ENCODE measurements around the gene TTYH2. TPM values are rescaled to one million over a fixed set of nuclear protein-coding genes. Genes with fewer than 3 reads are reported as not detected.
"Not testable (repeated sequence)": the region's sequence is repeated elsewhere in the genome, so short reads cannot be mapped to it uniquely, and the experiment has no call there.

The TTYH2 gene
- total RNA-seq, 1 donor from 2014 or later: 16.8 TPM

GRCh38 chr17:74182041-74182723 is 31.2 kb upstream of the TTYH2 start:
- TF ChIP-seq CTCF (IDR thresholded peaks at IDR 0.05; ENCODE audit: unreplicated experiment): no peak
- DNase-seq (ENCODE audit: low spot score in 2 of 2, unreplicated experiment in 2 of 2): no peak
- H3K4me1 Mint-ChIP-seq: peaks cover 3% of the 10 kb centered on the region
- no peaks in the 10 kb centered on the region for H3K36me3 Mint-ChIP-seq
- no peak overlapping the region for H3K27ac Mint-ChIP-seq
- H3K27me3 Mint-ChIP-seq (ENCODE audit: low read depth): peaks cover 61% of the 10 kb centered on the region
- H3K4me3 Mint-ChIP-seq: no peak overlapping the region
- no peaks in the 10 kb centered on the region for H3K9me3 Mint-ChIP-seq

GRCh38 chr17:74183411-74183810 is 30.0 kb upstream of the TTYH2 start:
- H3K9me3 Mint-ChIP-seq: no peaks in the 10 kb centered on the region
- no peaks in the 10 kb centered on the region for H3K36me3 Mint-ChIP-seq
- no peak for DNase-seq (ENCODE audit: low spot score in 2 of 2, unreplicated experiment in 2 of 2)
- no peak for TF ChIP-seq CTCF (IDR thresholded peaks at IDR 0.05; ENCODE audit: unreplicated experiment)
- no peak overlapping the region for H3K27ac Mint-ChIP-seq
- peaks cover 3% of the 10 kb centered on the region for H3K4me1 Mint-ChIP-seq
- no peak overlapping the region for H3K4me3 Mint-ChIP-seq
- H3K27me3 Mint-ChIP-seq (ENCODE audit: low read depth): peaks cover 61% of the 10 kb centered on the region

GRCh38 chr17:74185571-74186185 is 27.7 kb upstream of the TTYH2 start:
- no peak overlapping the region for H3K27ac Mint-ChIP-seq
- H3K27me3 Mint-ChIP-seq (ENCODE audit: low read depth): peaks cover 44% of the 10 kb centered on the region
- H3K4me1 Mint-ChIP-seq: peaks cover 3% of the 10 kb centered on the region
- no peaks in the 10 kb centered on the region for H3K36me3 Mint-ChIP-seq
- DNase-seq (ENCODE audit: low spot score in 2 of 2, unreplicated experiment in 2 of 2): no peak
- no peaks in the 10 kb centered on the region for H3K9me3 Mint-ChIP-seq
- no peak for TF ChIP-seq CTCF (IDR thresholded peaks at IDR 0.05; ENCODE audit: unreplicated experiment)
- H3K4me3 Mint-ChIP-seq: no peak overlapping the region

- DNase-seq (ENCODE audit: low spot score in 2 of 2, unreplicated experiment in 2 of 2): no peak
- H3K9me3 Mint-ChIP-seq: no peaks in the 10 kb centered on the region
- peaks cover 42% of the 10 kb centered on the region for H3K27me3 Mint-ChIP-seq (ENCODE audit: low read depth)
- H3K27ac Mint-ChIP-seq: no peak overlapping the region
- TF ChIP-seq CTCF (IDR thresholded peaks at IDR 0.05; ENCODE audit: unreplicated experiment): no peak
- peaks cover 3% of the 10 kb centered on the region for H3K4me1 Mint-ChIP-seq
- H3K36me3 Mint-ChIP-seq: no peaks in the 10 kb centered on the region
- H3K4me3 Mint-ChIP-seq: no peak overlapping the region
Observed at GRCh38 chr17:74186498-74186897, 26.9 kb upstream of the TTYH2 start.

GRCh38 chr17:74187761-74188160 is 25.6 kb upstream of the TTYH2 start:
- H3K4me3 Mint-ChIP-seq: no peak overlapping the region
- H3K27ac Mint-ChIP-seq: no peak overlapping the region
- TF ChIP-seq CTCF (IDR thresholded peaks at IDR 0.05; ENCODE audit: unreplicated experiment): no peak
- H3K9me3 Mint-ChIP-seq: no peaks in the 10 kb centered on the region
- H3K27me3 Mint-ChIP-seq (ENCODE audit: low read depth): peaks cover 43% of the 10 kb centered on the region
- no peaks in the 10 kb centered on the region for H3K36me3 Mint-ChIP-seq
- no peak for DNase-seq (ENCODE audit: low spot score in 2 of 2, unreplicated experiment in 2 of 2)
- H3K4me1 Mint-ChIP-seq: no peaks in the 10 kb centered on the region

GRCh38 chr17:74188687-74189086 is 24.7 kb upstream of the TTYH2 start:
- peaks cover 50% of the 10 kb centered on the region for H3K27me3 Mint-ChIP-seq (ENCODE audit: low read depth)
- not testable (repeated sequence) for H3K36me3 Mint-ChIP-seq; H3K9me3 Mint-ChIP-seq; H3K27ac Mint-ChIP-seq; H3K4me1 Mint-ChIP-seq; H3K4me3 Mint-ChIP-seq; DNase-seq (ENCODE audit: low spot score in 2 of 2, unreplicated experiment in 2 of 2)
